GM23338 (cell line): Measurements from ENCODE around the gene PGLYRP2.

Experiments used
- CREB1 ChIP-seq: fragments of 250-450 bp; sonication (Bioruptor Pico); IDR thresholded peaks from 2 replicates; pipeline ENCODE4 v1.5.0; 2020; ENCODE audit warnings: low read depth, mild to moderate bottlenecking, moderate library complexity
- CTCF ChIP-seq, 2 experiments: fragments of 200-600 bp in 1 of 2; sonication (generic) in 1 of 2; conservative IDR thresholded peaks; 2 replicates each; pipeline versions ENCODE4 v1.5.1 to v1.6.1; 2016 to 2017; ENCODE audit warnings: antibody characterized with exemption in 2 of 2, low read depth in 2 of 2, mild to moderate bottlenecking in 2 of 2, moderate library complexity in 1 of 2
- EZH2 ChIP-seq: fragments of 200-600 bp; sonication (generic); IDR thresholded peaks from one replicate; pipeline ENCODE4 v1.8.0; 2017; ENCODE audit warnings: antibody characterized with exemption, mild to moderate bottlenecking, low read depth; ENCODE audit not compliant: unreplicated experiment
- EZH2phosphoT487 ChIP-seq: fragments of 200-600 bp; sonication (generic); IDR thresholded peaks from one replicate; pipeline ENCODE4 v1.8.1; 2018; ENCODE audit warnings: antibody characterized with exemption; ENCODE audit not compliant: unreplicated experiment
- JUNB ChIP-seq: IDR thresholded peaks from one replicate; pipeline ENCODE4 v1.6.1; 2016; ENCODE audit warnings: antibody characterized with exemption; ENCODE audit not compliant: unreplicated experiment
- POLR2AphosphoS5 ChIP-seq: IDR thresholded peaks from 2 replicates; pipeline ENCODE4 v1.6.1; 2016; ENCODE audit warnings: antibody characterized with exemption, low read depth
- REST ChIP-seq: IDR thresholded peaks from one replicate; pipeline ENCODE4 v1.6.1; 2018; ENCODE audit warnings: antibody characterized with exemption; ENCODE audit not compliant: unreplicated experiment
- STAT1 ChIP-seq: IDR thresholded peaks from one replicate; pipeline ENCODE4 v1.6.1; 2016; ENCODE audit warnings: antibody characterized with exemption; ENCODE audit not compliant: unreplicated experiment

DNA sequence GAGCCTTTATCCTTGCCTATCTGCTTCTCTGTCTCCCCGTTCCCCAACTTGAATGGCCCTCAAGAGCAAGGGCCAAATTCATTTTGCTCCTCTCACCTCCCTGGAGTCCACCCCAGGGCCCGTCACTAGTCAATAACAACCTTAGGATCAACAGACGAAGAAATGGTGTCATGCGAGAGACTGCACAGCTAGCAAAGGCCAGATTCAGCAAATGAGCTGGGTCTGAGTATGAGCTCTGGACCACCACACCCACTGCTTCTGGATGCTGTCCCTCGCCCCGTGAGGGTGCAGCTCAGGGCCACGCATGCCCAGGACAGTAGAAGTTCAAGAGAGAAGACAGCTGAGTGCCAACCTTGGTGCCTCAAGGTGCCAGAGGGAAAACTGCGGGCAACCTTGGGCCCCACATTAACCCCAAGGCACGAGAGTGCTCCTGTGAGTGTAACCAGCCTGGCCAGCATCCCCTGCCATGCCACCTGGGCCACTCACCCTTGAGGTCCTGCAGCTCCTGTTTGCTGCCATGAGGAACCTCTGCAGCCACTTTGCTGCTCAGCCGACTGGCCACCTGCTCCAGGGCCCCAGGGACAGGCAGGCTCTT is 48.7 kb downstream of the PGLYRP2 start:
- no peak for TF ChIP-seq CTCF (conservative IDR thresholded peaks at IDR 0.05; ENCODE audit: low read depth in 2 of 2)
- TF ChIP-seq STAT1: no peak
- TF ChIP-seq EZH2phosphoT487: no peak
- no peak for TF ChIP-seq EZH2
- no peak for TF ChIP-seq CREB1
- TF ChIP-seq JUNB: no peak
- no peak for TF ChIP-seq REST
- TF ChIP-seq POLR2AphosphoS5: no peak
